GM12878 (cell line): Measurements from ENCODE around the gene MSLN. TPM values are rescaled to one million over a fixed set of nuclear protein-coding genes. Genes with fewer than 3 reads are reported as not detected.

Experiments
- ATAC-seq: fragments of 200-7000 bp; cut with Tn5 transposase; 3 replicates; pipeline ENCODE4 v1.9.1; 2020; ENCODE audit warnings: mild to moderate bottlenecking, moderate library complexity
- BruUV-seq: library from RNA; stranded (reverse); fragments of 400-500 nt; replicated peaks from 2 replicates; lab custom pipeline; 2021; lab: Mats Ljungman, UMichigan
- CTCF ChIA-PET: fragments of 300-600 bp; sonication (Branson Sonifier 250); formaldehyde crosslinking; extraction: SDS; loops from one replicate; lab custom pipeline; 2021; ENCODE audit warnings: inconsistent platforms; lab: Yijun Ruan, JAX
- POLR2A ChIA-PET: fragments of 350-600 bp; formaldehyde crosslinking; extraction: SDS; loops from one replicate; lab custom pipeline; 2021; ENCODE audit warnings: inconsistent platforms; lab: Charles Lee
- RAD21 ChIA-PET: fragments of 300-600 bp; sonication (Branson Sonifier 250); formaldehyde crosslinking; loops from one replicate; lab custom pipeline; 2023; ENCODE audit warnings: antibody characterized with exemption; ENCODE audit not compliant: unreplicated experiment; lab: Charles Lee
- SMC1A ChIA-PET: fragments of 300-600 bp; sonication (Branson Sonifier 250); formaldehyde crosslinking; loops from one replicate; lab custom pipeline; 2023; ENCODE audit not compliant: unreplicated experiment, uncharacterized antibody; lab: Charles Lee
- DNase-seq: peaks from one replicate; pipeline ENCODE4 v3.0.0-alpha.2; 2011; ENCODE audit warnings: low read depth, low spot score
- FAIRE-seq: peaks from 3 replicates; lab custom pipeline; 2011; peaks lifted over from hg19 to GRCh38; lab: Jason Lieb, UNC
- H2AFZ ChIP-seq: 2 replicates; pipeline ENCODE4 v1.6.0; 2011; ENCODE audit warnings: low read depth, low read length, control low read depth; ENCODE audit not compliant: control insufficient read depth
- H3K27ac ChIP-seq: 2 replicates; pipeline ENCODE4 v1.5.1; 2011; ENCODE audit warnings: control low read depth; ENCODE audit not compliant: control insufficient read depth, insufficient read depth
- H3K27me3 ChIP-seq, 2 experiments: replicated peaks in 1 of 2; 2 replicates each; pipeline versions ENCODE4 v1.6.0 to v1.6.1; 2011; ENCODE audit warnings: low read length in 1 of 2; ENCODE audit not compliant: control insufficient read depth in 2 of 2, insufficient read depth in 2 of 2
- H3K36me3 ChIP-seq, 2 experiments: 2 replicates each; pipeline ENCODE4 v1.5.1; 2011; ENCODE audit warnings: low read length in 1 of 2; ENCODE audit not compliant: control insufficient read depth in 2 of 2, insufficient read depth in 2 of 2
- H3K4me1 ChIP-seq: 2 replicates; pipeline ENCODE4 v1.6.1; 2011; ENCODE audit warnings: mild to moderate bottlenecking, low read length, moderate library complexity, mixed read lengths; ENCODE audit not compliant: control insufficient read depth, insufficient read depth
- H3K4me2 ChIP-seq: 2 replicates; pipeline ENCODE4 v1.6.0; 2011; ENCODE audit warnings: control low read depth; ENCODE audit not compliant: control insufficient read depth, insufficient read depth
- H3K4me3 ChIP-seq: fragments of 200-600 bp; sonication (generic); 2 replicates; pipeline ENCODE4 v1.5.1; 2016
- H3K79me2 ChIP-seq: 2 replicates; pipeline ENCODE4 v1.6.0; 2011; ENCODE audit warnings: low read length; ENCODE audit not compliant: control insufficient read depth, insufficient read depth
- H3K9ac ChIP-seq: 2 replicates; pipeline ENCODE4 v1.8.0; 2011; ENCODE audit warnings: low read length, control low read depth, mixed read lengths; ENCODE audit not compliant: control insufficient read depth, insufficient read depth
- H3K9me3 ChIP-seq: replicated peaks from 3 replicates; pipeline ENCODE4 v1.5.1; 2011; ENCODE audit warnings: mild to moderate bottlenecking, low read length; ENCODE audit not compliant: control insufficient read depth, insufficient read depth
- H4K20me1 ChIP-seq: 2 replicates; pipeline ENCODE4 v1.6.0; 2011; ENCODE audit not compliant: control insufficient read depth, insufficient read depth
- CUX1 ChIP-seq: IDR thresholded peaks from 2 replicates; pipeline ENCODE4 v1.6.1; 2012; ENCODE audit warnings: improper control_type of control experiment, low read depth, low read length; ENCODE audit not compliant: insufficient replicate concordance
- NFYA ChIP-seq: IDR thresholded peaks from 2 replicates; pipeline ENCODE4 v1.6.1; 2011; ENCODE audit warnings: low read depth, mild to moderate bottlenecking, low read length, improper control_type of control experiment, borderline replicate concordance
- TCF3 ChIP-seq: IDR thresholded peaks from 2 replicates; pipeline ENCODE4 v1.6.1; 2012; ENCODE audit warnings: low read depth, mild to moderate bottlenecking, low read length, borderline replicate concordance; ENCODE audit not compliant: insufficient read depth
- WGBS: methylation state at CpG from one replicate; pipeline ENCODE4 v1.1.6; 2016; ENCODE audit warnings: low lambda C conversion rate; ENCODE audit not compliant: insufficient replicate concordance, insufficient coverage; ENCODE audit errors: missing lambda C conversion rate; 5-methylcytosine and 5-hydroxymethylcytosine counted together
- in situ Hi-C: fragments of 300-500 bp; cut with MboI; formaldehyde crosslinking; loops from 9 replicates; pipeline ENCODE4 v1.14.3; 2018; ENCODE audit warnings: mixed read lengths
- intact Hi-C: fragments of 100-400 bp; cut with micrococcal nuclease; formaldehyde crosslinking; loops from one replicate; pipeline ENCODE4 v1.14.2; 2022; ENCODE audit not compliant: unreplicated experiment
- polyA plus RNA-seq, 11 experiments: library from polyadenylated mRNA; depleted of rRNA in 4 of 11; unstranded in 6 of 11; stranded (reverse) in 5 of 11; fragments of >200 nt; fragmentation: Nextera tagmentation in 4 of 11; fragmentation: Illumina TruSeq in 1 of 11; extraction: Ambion mirVana in 4 of 11; extraction: Trizol in 1 of 11; gene quantifications; 1 replicate in 1 of 11; 2 replicates in 10 of 11; pipeline versions ENCODE4 v1.2.1 to v1.2.3, GENCODE V29; 2011 to 2016; ENCODE audit warnings: inconsistent platforms in 2 of 11, missing spikeins in 2 of 11, low read depth in 1 of 11
- total RNA-seq, 4 experiments: library from RNA; depleted of rRNA in 3 of 4; stranded (reverse); fragments of >200 nt in 3 of 4; fragmentation: Illumina TruSeq in 1 of 4; extraction: Trizol in 1 of 4; gene quantifications; 2 replicates each; pipeline versions ENCODE4 v1.2.1 to v1.2.3, GENCODE V29; 2013 to 2021

Gene MSLN
- total and polyA plus RNA-seq, 10 of the 15 experiments (the other 5 are each of a cell fraction or from before 2014, with no cell fraction given) = 0.08 TPM; not detected in 9

- TF ChIP-seq CUX1 (no peak), NFYA (no peak)
Measured at GRCh38 chr16:725463-726187, 34.9 kb upstream of the MSLN start (continued).

GRCh38 chr16:726188-726437 is 34.4 kb upstream of the MSLN start:
- no TSS peak for BruUV-seq
- H4K20me1 ChIP-seq = no peaks in the 10 kb centered on the region
- no peak overlapping the region for H3K9ac ChIP-seq
- SMC1A ChIA-PET = interaction anchor here (1.7 kb wide), 2 partner anchors 11 to 14 kb away, joined by 3 to 5 read pairs; partner anchors contain the start of gene METRN
- H3K79me2 ChIP-seq = no peaks in the 10 kb centered on the region; the same call in none of the 2 replicates
- POLR2A ChIA-PET = interaction anchor here (6.3 kb wide), 1 partner anchor 12 kb away, joined by 60 read pairs; the partner anchor contains the start of gene CIAO3
- RAD21 ChIA-PET = interaction anchor here (2.3 kb wide), 1 partner anchor 14 kb away, joined by 6 read pairs; no protein-coding TSS in a partner anchor
- TF ChIP-seq TCF3 = no peak
- TF ChIP-seq, all 136 proteins: peak for 0
- Histone ChIP-seq H3K27me3 (no peaks in the 10 kb centered on the region), H3K4me3 (peak overlapping the region; percentile 66; the same call in 1 of the 2 replicates), H3K4me1 (peaks cover 13% of the 10 kb centered on the region), H3K4me2 (peak overlapping the region; percentile 79), H3K36me3 (no peaks in the 10 kb centered on the region; a peak in 2 of 4 replicates), H2AFZ (no peak overlapping the region), H3K27ac (no peak overlapping the region), H3K9me3 (no peaks in the 10 kb centered on the region)
- CTCF ChIA-PET = interaction anchor here (0.8 kb wide), 1 partner anchor 14 kb away, joined by 3 read pairs; no protein-coding TSS in a partner anchor
- intact Hi-C loops = no loop called here
- 15% methylated on average over 9 of the region's 9 CpGs for WGBS
- FAIRE-seq (no peak), ATAC-seq (no peak), DNase-seq (no peak)
- in situ Hi-C loops = no loop called here
